Lung (tissue), 12 donors: Measurements from ENCODE around the gene CSNK2A1. TPM values are rescaled to one million over a fixed set of nuclear protein-coding genes. Genes with fewer than 3 reads are reported as not detected.
"Not testable (repeated sequence)": the region's sequence is repeated elsewhere in the genome, so short reads cannot be mapped to it uniquely, and the experiment has no call there.

Experiments
- ATAC-seq: fragments of 200-7000 bp; cut with Tn5 transposase; one replicate; pipeline ENCODE4 v1.9.1; 2020; ENCODE audit warnings: moderate number of reproducible peaks; ENCODE audit not compliant: insufficient read depth, low FRiP score
- DNase-seq, 3 donors: peaks; one replicate each; pipeline ENCODE4 v3.0.0-alpha.2; 2013 to 2017
- H3K27ac ChIP-seq, 2 donors: one replicate each; pipeline ENCODE4 v1.5.1; 2013; ENCODE audit warnings: mild to moderate bottlenecking in 2 of 2, moderate library complexity in 2 of 2, control low read depth in 1 of 2, inconsistent platforms in 1 of 2, low read depth in 1 of 2, low read length in 1 of 2
- H3K27me3 ChIP-seq, 3 donors: one replicate each; pipeline ENCODE4 v1.5.1; 2013; ENCODE audit warnings: low read length in 2 of 3; ENCODE audit not compliant: control insufficient read depth in 3 of 3, insufficient read depth in 3 of 3
- H3K36me3 ChIP-seq, 4 donors: one replicate each; pipeline ENCODE4 v1.5.1; 2013; ENCODE audit warnings: low read length in 4 of 4, mild to moderate bottlenecking in 1 of 4, moderate library complexity in 1 of 4; ENCODE audit not compliant: control insufficient read depth in 4 of 4, insufficient read depth in 4 of 4
- H3K4me1 ChIP-seq, 5 donors: one replicate each; pipeline ENCODE4 v1.5.1; 2013; ENCODE audit warnings: low read length in 5 of 5, mild to moderate bottlenecking in 2 of 5, moderate library complexity in 1 of 5; ENCODE audit not compliant: control insufficient read depth in 5 of 5, insufficient read depth in 5 of 5
- H3K4me3 ChIP-seq: one replicate; pipeline ENCODE4 v1.5.1; 2013; ENCODE audit warnings: mild to moderate bottlenecking, control low read depth, moderate library complexity
- H3K9ac ChIP-seq, 2 donors: one replicate each; pipeline ENCODE4 v1.5.1; 2013; ENCODE audit warnings: low read length in 2 of 2, control low read depth in 1 of 2; ENCODE audit not compliant: insufficient read depth in 1 of 2
- H3K9me3 ChIP-seq, 4 donors: one replicate each; pipeline ENCODE4 v1.5.1; 2013; ENCODE audit warnings: low read length in 3 of 4, mild to moderate bottlenecking in 1 of 4, moderate library complexity in 1 of 4; ENCODE audit not compliant: control insufficient read depth in 4 of 4, insufficient read depth in 3 of 4
- WGBS, 2 donors: extraction: QIAGEN DNeasy Blood & Tissue Kit; methylation state at CpG; one replicate each; pipeline ENCODE4 v1.1.7; 2013; 5-methylcytosine and 5-hydroxymethylcytosine counted together
- polyA plus RNA-seq, 2 donors: library from polyadenylated mRNA; stranded (reverse); fragments of 200-250 nt; gene quantifications; one replicate each; pipeline ENCODE4 v1.2.1, GENCODE V29; 2013
- total RNA-seq, 2 donors: library from RNA; depleted of rRNA in 1 of 2; stranded (reverse); fragments of >200 nt in 1 of 2; gene quantifications; one replicate each; pipeline ENCODE4 v1.2.1, GENCODE V29; 2014 to 2021
- TF ChIP-seq, protein P1 (sequence below): IDR thresholded peaks from 2 replicates; pipeline ENCODE4 v1.5.1; 2012; ENCODE audit warnings: mild to moderate bottlenecking; ENCODE audit errors: control extremely low read depth, extremely low read depth
- donor health status: control.
- donor health status: control.
- donor health status: Bipolar disorder and iron deficiency.
- donor health status: healthy.
- donor health status: DM: yes; HTN: yes; CAD: no.

Gene CSNK2A1
- total and polyA plus RNA-seq, 4 donors = 20.5 to 186 (median 60.7) TPM

DNA sequence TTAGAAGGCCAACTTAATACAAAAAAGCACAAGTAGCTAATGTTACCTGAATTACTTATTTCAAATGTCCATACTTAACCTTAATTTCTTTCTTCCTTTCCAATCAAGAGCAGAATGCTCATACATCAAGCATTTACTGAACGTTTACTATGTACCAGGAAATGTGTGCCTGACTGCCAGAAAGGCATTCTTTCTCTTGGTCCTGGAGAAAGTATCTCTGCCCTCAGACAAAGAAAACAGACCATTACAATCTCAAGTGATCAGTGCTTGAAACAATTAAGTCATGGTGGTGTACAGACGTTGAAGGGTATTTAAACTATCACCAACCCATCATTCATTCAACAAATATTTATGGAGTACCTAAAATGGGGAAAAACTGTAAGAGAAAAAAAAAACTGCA lies 26.4 kb downstream of the CSNK2A1 start:
- Histone ChIP-seq H3K27ac (no peak overlapping the region), H3K9me3 (peaks cover 0 to 2% (median 0%) of the 10 kb centered on the region in 4 donors), H3K4me3 (no peak overlapping the region), H3K4me1 (peaks cover 0 to 24% (median 3%) of the 10 kb centered on the region in 5 donors), H3K36me3 (peaks cover 2 to 18% (median 11%) of the 10 kb centered on the region in 4 donors), H3K9ac (no peak overlapping the region), H3K27me3 (no peaks in the 10 kb centered on the region)
- TF ChIP-seq, protein P1, sequence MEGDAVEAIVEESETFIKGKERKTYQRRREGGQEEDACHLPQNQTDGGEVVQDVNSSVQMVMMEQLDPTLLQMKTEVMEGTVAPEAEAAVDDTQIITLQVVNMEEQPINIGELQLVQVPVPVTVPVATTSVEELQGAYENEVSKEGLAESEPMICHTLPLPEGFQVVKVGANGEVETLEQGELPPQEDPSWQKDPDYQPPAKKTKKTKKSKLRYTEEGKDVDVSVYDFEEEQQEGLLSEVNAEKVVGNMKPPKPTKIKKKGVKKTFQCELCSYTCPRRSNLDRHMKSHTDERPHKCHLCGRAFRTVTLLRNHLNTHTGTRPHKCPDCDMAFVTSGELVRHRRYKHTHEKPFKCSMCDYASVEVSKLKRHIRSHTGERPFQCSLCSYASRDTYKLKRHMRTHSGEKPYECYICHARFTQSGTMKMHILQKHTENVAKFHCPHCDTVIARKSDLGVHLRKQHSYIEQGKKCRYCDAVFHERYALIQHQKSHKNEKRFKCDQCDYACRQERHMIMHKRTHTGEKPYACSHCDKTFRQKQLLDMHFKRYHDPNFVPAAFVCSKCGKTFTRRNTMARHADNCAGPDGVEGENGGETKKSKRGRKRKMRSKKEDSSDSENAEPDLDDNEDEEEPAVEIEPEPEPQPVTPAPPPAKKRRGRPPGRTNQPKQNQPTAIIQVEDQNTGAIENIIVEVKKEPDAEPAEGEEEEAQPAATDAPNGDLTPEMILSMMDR = no peak
- 26 to 41% methylated on average over 2 of the region's 2 CpGs for WGBS, 2 donors
- DNase-seq = no peak
- no peak for ATAC-seq

- Histone ChIP-seq H3K9ac (no peak overlapping the region), H3K9me3 (peaks cover 0 to 2% (median 0%) of the 10 kb centered on the region in 4 donors), H3K4me1 (peaks cover 0 to 24% (median 3%) of the 10 kb centered on the region in 5 donors), H3K27ac (no peak overlapping the region), H3K36me3 (peaks cover 1 to 13% (median 8%) of the 10 kb centered on the region in 4 donors), H3K4me3 (no peak overlapping the region), H3K27me3 (no peaks in the 10 kb centered on the region)
- ATAC-seq (no peak), DNase-seq (no peak)
- 76 to 79% methylated on average over 2 of the region's 2 CpGs for WGBS, 2 donors
- TF ChIP-seq, protein P1 = no peak
Observed at GRCh38 chr20:516799-517198, 26.8 kb downstream of the CSNK2A1 start.

- TF ChIP-seq, protein P1 = no peak
- ATAC-seq = no peak
- no peak overlapping the region for H3K4me3 ChIP-seq
- no peak for DNase-seq
- no peak overlapping the region for H3K9ac ChIP-seq
- WGBS, 2 donors = 79 to 85% methylated on average over 3 of the region's 3 CpGs
- H3K9me3 ChIP-seq = no peaks in the 10 kb centered on the region
- H3K27ac ChIP-seq = no peak overlapping the region
- H3K27me3 ChIP-seq = no peaks in the 10 kb centered on the region
- peaks cover 0 to 29% (median 3%) of the 10 kb centered on the region in 5 donors for H3K4me1 ChIP-seq
- H3K36me3 ChIP-seq = peaks cover 0 to 3% (median under 1%) of the 10 kb centered on the region in 4 donors
Observed at GRCh38 chr20:515696-516095, 27.9 kb downstream of the CSNK2A1 start.

DNA sequence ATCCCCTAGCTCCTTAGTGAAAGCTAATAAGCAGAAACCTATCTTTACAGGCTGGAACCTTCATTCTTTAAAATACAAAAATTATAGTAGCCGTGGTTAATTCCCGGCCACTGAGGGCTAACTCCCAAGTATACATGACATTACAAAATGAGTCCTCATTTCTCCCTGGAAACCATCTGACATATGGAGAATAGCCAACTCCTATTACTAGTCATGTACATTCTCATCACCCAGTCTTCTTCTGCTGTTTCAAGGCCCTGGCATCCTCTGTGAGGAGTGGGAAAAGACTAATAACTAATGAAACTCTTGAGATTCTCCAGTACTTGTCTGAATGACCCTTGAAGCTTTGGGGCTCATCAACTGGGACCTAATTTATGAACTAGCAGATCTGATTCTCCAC lies 30.2 kb downstream of the CSNK2A1 start:
- H3K9ac ChIP-seq = no peak overlapping the region
- H3K36me3 ChIP-seq = no peaks in the 10 kb centered on the region
- TF ChIP-seq, protein P1 = no peak
- DNase-seq = peak in 1 of 3 donors; percentile 10
- H3K9me3 ChIP-seq = no peaks in the 10 kb centered on the region
- WGBS, 2 donors = 88 to 89% methylated on average over 2 of the region's 2 CpGs
- H3K4me1 ChIP-seq = peaks cover 0 to 29% (median 4%) of the 10 kb centered on the region in 5 donors
- H3K4me3 ChIP-seq = no peak overlapping the region
- no peak for ATAC-seq
- H3K27ac ChIP-seq = no peak overlapping the region
- no peaks in the 10 kb centered on the region for H3K27me3 ChIP-seq

GRCh38 chr20:510328-511057 lies 33.1 kb downstream of the CSNK2A1 start:
- H3K27ac ChIP-seq, ATAC-seq, DNase-seq, H3K4me3 ChIP-seq, H3K27me3 ChIP-seq, H3K9me3 ChIP-seq, H3K9ac ChIP-seq: not testable (repeated sequence)
- peaks cover 0 to 16% (median 12%) of the 10 kb centered on the region in 4 donors for H3K36me3 ChIP-seq
- WGBS, 2 donors = 89 to 90% methylated on average over 9 of the region's 9 CpGs
- H3K4me1 ChIP-seq = peaks cover 0 to 38% (median 7%) of the 10 kb centered on the region in 5 donors
